Head of caudate nucleus (tissue), 42 donors: ENCODE measurements around the gene GNG11.
"Not testable (repeated sequence)": the region's sequence is repeated elsewhere in the genome, so short reads cannot be mapped to it uniquely, and the experiment has no call there.

ENCODE experiments used
- DNase-seq, 42 donors: peaks; one replicate each; pipeline versions ENCODE4 v3.0.0 to v3.0.0-alpha.2; 2020 to 2021; ENCODE audit warnings: mixed read lengths in 7 of 42
- intact Hi-C: fragments of 100-400 bp; cut with DNase I; formaldehyde crosslinking; loops from one replicate; pipeline ENCODE4 v1.15.0; 2022

The GNG11 gene

GRCh38 chr7:93910076-93910994 lies 11.2 kb upstream of the GNG11 start:
- intact Hi-C loops: no loop called here
- DNase-seq: no peak

GRCh38 chr7:93911242-93911641 lies 10.3 kb upstream of the GNG11 start:
- intact Hi-C loops, DNase-seq: not testable (repeated sequence)

- intact Hi-C loops, DNase-seq: not testable (repeated sequence)
These were observed 9.9 kb upstream of the GNG11 start for GRCh38 chr7:93911661-93912060.

GRCh38 chr7:93913197-93913596 lies 8.3 kb upstream of the GNG11 start:
- intact Hi-C loops: no loop called here
- no peak for DNase-seq

GRCh38 chr7:93914581-93915066 lies 6.9 kb upstream of the GNG11 start:
- intact Hi-C loops: no loop called here
- no peak for DNase-seq

GRCh38 chr7:93915206-93915842 lies 6.2 kb upstream of the GNG11 start:
- intact Hi-C loops: not testable (repeated sequence)

GRCh38 chr7:93915888-93916287 lies 5.6 kb upstream of the GNG11 start:
- intact Hi-C loops, DNase-seq: not testable (repeated sequence)

More at GRCh38 chr7:93915206-93915842, 6.2 kb upstream of the GNG11 start:
- DNase-seq: not testable (repeated sequence)

GRCh38 chr7:93916315-93916714 lies 5.2 kb upstream of the GNG11 start:
- intact Hi-C loops, DNase-seq: not testable (repeated sequence)

GRCh38 chr7:93920496-93921182 lies 896 bp upstream of the GNG11 start:
- no peak for DNase-seq
- intact Hi-C loops: no loop called here

- intact Hi-C loops: no loop called here
- DNase-seq: no peak
These were observed 349 bp upstream of the GNG11 start for GRCh38 chr7:93921186-93921585.

GRCh38 chr7:93923296-93923695 lies 1.8 kb downstream of the GNG11 start:
- no peak for DNase-seq
- intact Hi-C loops: no loop called here

- intact Hi-C loops: no loop called here
- DNase-seq: no peak
These were observed 2.4 kb downstream of the GNG11 start for GRCh38 chr7:93923942-93924341.

- intact Hi-C loops: no loop called here
- DNase-seq: no peak
These were observed 5.3 kb downstream of the GNG11 start for GRCh38 chr7:93926800-93927199.

- no peak for DNase-seq
- intact Hi-C loops: no loop called here
These were observed 6.0 kb downstream of the GNG11 start for GRCh38 chr7:93927585-93927984.

- intact Hi-C loops: no loop called here
- DNase-seq: no peak
These were observed 10.1 kb downstream of the GNG11 start for GRCh38 chr7:93931655-93932054.

- DNase-seq: no peak
- intact Hi-C loops: no loop called here
These were observed 11.6 kb downstream of the GNG11 start for GRCh38 chr7:93933156-93933555.

GRCh38 chr7:93935102-93935501 lies 13.6 kb downstream of the GNG11 start:
- intact Hi-C loops: no loop called here

GRCh38 chr7:93937818-93938217 lies 16.3 kb downstream of the GNG11 start:
- intact Hi-C loops: no loop called here
- no peak for DNase-seq

More at GRCh38 chr7:93935102-93935501, 13.6 kb downstream of the GNG11 start:
- no peak for DNase-seq

- DNase-seq: no peak
- intact Hi-C loops: no loop called here
These were observed 16.8 kb downstream of the GNG11 start for GRCh38 chr7:93938293-93938692.

- intact Hi-C loops: no loop called here
- DNase-seq: no peak
These were observed 20.4 kb downstream of the GNG11 start for GRCh38 chr7:93941945-93942344.
